Measurements from ENCODE around the gene OPCML. TPM values are rescaled to one million over a fixed set of nuclear protein-coding genes. Genes with fewer than 3 reads are reported as not detected.

The OPCML gene
- total RNA-seq, 2 donors from 2014 or later = 0.04 TPM; not detected in 1

GRCh38 chr11:132429685-132430084, 1102.6 kb downstream of the OPCML start:
- no peak for TF ChIP-seq CTCF (IDR thresholded peaks at IDR 0.05)
- Histone ChIP-seq H3K36me3 (no peaks in the 10 kb centered on the region), H3K9me3 (no peaks in the 10 kb centered on the region), H3K27ac (no peak overlapping the region), H3K4me1 (no peaks in the 10 kb centered on the region), H3K4me3 (no peak overlapping the region), H3K27me3 (no peaks in the 10 kb centered on the region)
- no peak for DNase-seq (ENCODE audit: low spot score)

- Histone ChIP-seq H3K36me3 (no peaks in the 10 kb centered on the region), H3K27me3 (no peaks in the 10 kb centered on the region), H3K4me1 (no peaks in the 10 kb centered on the region), H3K9me3 (no peaks in the 10 kb centered on the region), H3K4me3 (no peak overlapping the region), H3K27ac (no peak overlapping the region)
- no peak for TF ChIP-seq CTCF (IDR thresholded peaks at IDR 0.05)
- no peak for DNase-seq (ENCODE audit: low spot score)
Measured at GRCh38 chr11:132427611-132428010, 1104.7 kb downstream of the OPCML start.

GRCh38 chr11:132424433-132424832, 1107.9 kb downstream of the OPCML start:
- Histone ChIP-seq H3K4me1 (no peaks in the 10 kb centered on the region), H3K27ac (no peak overlapping the region), H3K36me3 (no peaks in the 10 kb centered on the region), H3K9me3 (no peaks in the 10 kb centered on the region), H3K27me3 (no peaks in the 10 kb centered on the region), H3K4me3 (no peak overlapping the region)
- no peak for TF ChIP-seq CTCF (IDR thresholded peaks at IDR 0.05)
- DNase-seq (ENCODE audit: low spot score) = no peak

- TF ChIP-seq CTCF (IDR thresholded peaks at IDR 0.05) = no peak
- no peak overlapping the region for H3K27ac ChIP-seq
- no peaks in the 10 kb centered on the region for H3K36me3 ChIP-seq
Measured at GRCh38 chr11:132423266-132423665, 1109.0 kb downstream of the OPCML start.

GRCh38 chr11:132422722-132423121, 1109.6 kb downstream of the OPCML start:
- H3K36me3 ChIP-seq = no peaks in the 10 kb centered on the region
- no peak overlapping the region for H3K27ac ChIP-seq
- no peak for DNase-seq (ENCODE audit: low spot score)
- no peaks in the 10 kb centered on the region for H3K9me3 ChIP-seq
- H3K4me1 ChIP-seq = no peaks in the 10 kb centered on the region
- TF ChIP-seq CTCF (IDR thresholded peaks at IDR 0.05) = no peak
- no peaks in the 10 kb centered on the region for H3K27me3 ChIP-seq
- no peak overlapping the region for H3K4me3 ChIP-seq

More at GRCh38 chr11:132423266-132423665, 1109.0 kb downstream of the OPCML start:
- Histone ChIP-seq H3K27me3 (no peaks in the 10 kb centered on the region), H3K4me3 (no peak overlapping the region), H3K9me3 (no peaks in the 10 kb centered on the region), H3K4me1 (no peaks in the 10 kb centered on the region)
- DNase-seq (ENCODE audit: low spot score) = no peak

- Histone ChIP-seq H3K27me3 (no peaks in the 10 kb centered on the region), H3K9me3 (no peaks in the 10 kb centered on the region), H3K4me3 (no peak overlapping the region), H3K36me3 (no peaks in the 10 kb centered on the region), H3K4me1 (no peaks in the 10 kb centered on the region), H3K27ac (no peak overlapping the region)
- no peak for TF ChIP-seq CTCF (IDR thresholded peaks at IDR 0.05)
- no peak for DNase-seq (ENCODE audit: low spot score)
Measured at GRCh38 chr11:132421555-132421954, 1110.7 kb downstream of the OPCML start.
